Activated naive CD8-positive, alpha-beta T cell treated with anti-CD3 and anti-CD28 coated beads, Interleukin-2, amount 50 U/mL, for 24 hours (primary cell): ENCODE results near the gene THADA.

Source experiments
- ATAC-seq: fragments of 150-1000 bp; cut with Tn5 transposase; one replicate; pipeline ENCODE4 v1.10.0; 2021
- DNase-seq: peaks from one replicate; pipeline ENCODE4 v3.0.0; 2021
- H3K27ac Mint-ChIP-seq: one replicate; pipeline ENCODE4 v1.8.0; 2021; ENCODE audit warnings: mild to moderate bottlenecking, mixed read lengths
- H3K27me3 Mint-ChIP-seq: one replicate; pipeline ENCODE4 v1.8.0; 2021; ENCODE audit warnings: mixed read lengths
- H3K36me3 Mint-ChIP-seq: one replicate; pipeline ENCODE4 v1.8.0; 2021; ENCODE audit warnings: low read depth, mixed read lengths
- H3K4me1 Mint-ChIP-seq: one replicate; pipeline ENCODE4 v1.8.0; 2021; ENCODE audit warnings: mixed read lengths
- H3K4me3 Mint-ChIP-seq: one replicate; pipeline ENCODE4 v1.8.0; 2021; ENCODE audit warnings: mild to moderate bottlenecking, moderate library complexity, mixed read lengths
- H3K9me3 Mint-ChIP-seq: one replicate; pipeline ENCODE4 v1.8.0; 2021; ENCODE audit warnings: mixed read lengths

THADA gene

GRCh38 chr2:43262951-43263350 lies 332.9 kb downstream of the THADA start:
- peaks cover 11% of the 10 kb centered on the region for H3K36me3 Mint-ChIP-seq
- no peak overlapping the region for H3K27ac Mint-ChIP-seq
- H3K27me3 Mint-ChIP-seq = no peaks in the 10 kb centered on the region
- H3K4me3 Mint-ChIP-seq = no peak overlapping the region
- no peaks in the 10 kb centered on the region for H3K4me1 Mint-ChIP-seq
- ATAC-seq = no peak
- DNase-seq = no peak
- no peaks in the 10 kb centered on the region for H3K9me3 Mint-ChIP-seq

GRCh38 chr2:43262239-43262638 lies 333.6 kb downstream of the THADA start:
- Mint-ChIP-seq H3K4me1 (no peaks in the 10 kb centered on the region), H3K4me3 (no peak overlapping the region), H3K36me3 (peaks cover 14% of the 10 kb centered on the region), H3K9me3 (no peaks in the 10 kb centered on the region), H3K27me3 (no peaks in the 10 kb centered on the region), H3K27ac (no peak overlapping the region)
- DNase-seq = no peak
- no peak for ATAC-seq

DNA sequence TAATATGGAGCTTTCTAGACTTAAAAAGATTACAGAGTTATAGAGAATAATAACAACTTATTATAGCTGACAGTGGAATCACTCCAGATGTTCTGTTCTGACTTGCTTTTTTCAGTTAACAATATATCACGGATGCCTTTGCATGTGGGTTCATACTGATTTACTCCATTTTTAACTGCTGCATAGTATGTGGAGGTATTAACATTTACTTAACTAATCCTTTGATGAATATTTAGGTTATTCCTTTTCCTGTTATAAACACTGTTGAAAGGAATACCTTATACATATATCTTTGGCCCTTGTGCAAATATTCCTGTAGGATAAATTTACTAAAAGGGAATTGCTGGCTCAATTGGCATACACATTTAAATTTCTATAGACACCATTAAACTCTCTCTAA lies 336.3 kb downstream of the THADA start:
- Mint-ChIP-seq H3K27ac (no peak overlapping the region), H3K9me3 (no peaks in the 10 kb centered on the region), H3K27me3 (no peaks in the 10 kb centered on the region), H3K4me1 (no peaks in the 10 kb centered on the region), H3K4me3 (no peak overlapping the region), H3K36me3 (peaks cover 12% of the 10 kb centered on the region)
- ATAC-seq (no peak), DNase-seq (no peak)

DNA sequence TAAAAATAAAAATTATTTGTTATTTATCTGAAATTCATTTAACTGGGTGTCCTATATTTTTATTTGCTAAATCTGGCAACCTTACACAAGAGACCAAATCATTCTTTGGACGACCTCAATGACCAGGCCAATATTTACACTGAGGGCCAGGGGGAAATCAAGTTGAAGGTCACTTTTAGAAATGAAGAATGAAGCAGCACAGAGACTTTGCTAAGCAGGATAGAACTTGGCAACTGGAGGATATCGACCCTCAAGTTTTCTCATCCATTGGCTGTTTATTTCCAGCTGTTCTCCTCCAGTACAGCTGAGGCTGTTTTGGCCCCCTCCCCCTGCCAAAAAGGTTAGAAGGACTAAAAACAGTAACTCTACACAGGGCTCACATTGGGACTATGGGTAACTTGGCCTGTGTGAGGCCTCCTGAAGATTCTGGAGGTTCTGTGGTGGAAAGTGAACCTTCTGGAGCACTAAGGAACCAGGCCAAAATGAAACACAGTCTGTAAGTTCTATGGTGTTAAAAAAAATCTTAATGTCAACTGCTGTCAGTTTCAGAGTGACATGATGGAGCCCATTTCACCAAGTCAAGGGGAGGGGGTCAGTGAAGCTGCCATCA lies 337.2 kb downstream of the THADA start:
- Mint-ChIP-seq H3K4me1 (no peaks in the 10 kb centered on the region), H3K36me3 (peaks cover 17% of the 10 kb centered on the region), H3K27ac (no peak overlapping the region), H3K27me3 (no peaks in the 10 kb centered on the region), H3K4me3 (no peak overlapping the region), H3K9me3 (no peaks in the 10 kb centered on the region)
- ATAC-seq (no peak), DNase-seq (no peak)

DNA sequence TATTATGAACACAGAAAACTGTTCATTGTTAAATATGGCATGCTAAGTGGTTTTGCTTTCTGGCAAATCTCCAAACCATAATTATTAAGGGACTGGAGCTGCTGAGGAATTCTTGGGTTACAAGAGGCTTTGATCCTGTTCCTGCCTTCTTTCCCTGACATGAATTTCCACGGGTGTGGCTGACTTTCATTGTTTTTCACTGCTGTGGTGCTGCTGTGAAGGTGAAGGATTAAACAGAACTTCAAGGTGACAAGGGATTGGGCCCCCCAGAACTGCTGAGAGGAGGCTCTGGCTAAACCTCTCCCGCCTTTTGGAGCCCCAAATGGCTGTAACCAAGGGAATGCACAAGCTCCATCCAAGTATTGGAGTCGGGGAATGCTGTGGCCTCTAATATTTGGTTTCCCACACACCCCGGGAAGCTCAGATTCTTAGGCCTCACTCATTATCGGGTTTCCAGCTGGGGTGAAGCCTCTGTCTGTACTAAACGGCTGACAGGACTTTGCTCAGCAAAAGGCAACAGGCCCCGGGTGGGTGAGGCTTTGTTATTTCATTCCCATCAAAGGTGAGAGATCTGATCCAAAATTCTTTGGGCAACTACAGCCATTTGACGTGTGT lies 340.4 kb downstream of the THADA start:
- H3K4me1 Mint-ChIP-seq = no peaks in the 10 kb centered on the region
- H3K27me3 Mint-ChIP-seq = no peaks in the 10 kb centered on the region
- no peak overlapping the region for H3K27ac Mint-ChIP-seq
- H3K4me3 Mint-ChIP-seq = no peak overlapping the region
- ATAC-seq = no peak
- H3K9me3 Mint-ChIP-seq = no peaks in the 10 kb centered on the region
- no peak for DNase-seq
- H3K36me3 Mint-ChIP-seq = peaks cover 9% of the 10 kb centered on the region

- no peak for DNase-seq
- Mint-ChIP-seq H3K4me1 (no peaks in the 10 kb centered on the region), H3K9me3 (no peaks in the 10 kb centered on the region), H3K27ac (no peak overlapping the region), H3K4me3 (no peak overlapping the region), H3K27me3 (no peaks in the 10 kb centered on the region), H3K36me3 (peaks cover 9% of the 10 kb centered on the region)
- ATAC-seq = no peak
Measured at GRCh38 chr2:43254331-43254730, 341.5 kb downstream of the THADA start.

DNA sequence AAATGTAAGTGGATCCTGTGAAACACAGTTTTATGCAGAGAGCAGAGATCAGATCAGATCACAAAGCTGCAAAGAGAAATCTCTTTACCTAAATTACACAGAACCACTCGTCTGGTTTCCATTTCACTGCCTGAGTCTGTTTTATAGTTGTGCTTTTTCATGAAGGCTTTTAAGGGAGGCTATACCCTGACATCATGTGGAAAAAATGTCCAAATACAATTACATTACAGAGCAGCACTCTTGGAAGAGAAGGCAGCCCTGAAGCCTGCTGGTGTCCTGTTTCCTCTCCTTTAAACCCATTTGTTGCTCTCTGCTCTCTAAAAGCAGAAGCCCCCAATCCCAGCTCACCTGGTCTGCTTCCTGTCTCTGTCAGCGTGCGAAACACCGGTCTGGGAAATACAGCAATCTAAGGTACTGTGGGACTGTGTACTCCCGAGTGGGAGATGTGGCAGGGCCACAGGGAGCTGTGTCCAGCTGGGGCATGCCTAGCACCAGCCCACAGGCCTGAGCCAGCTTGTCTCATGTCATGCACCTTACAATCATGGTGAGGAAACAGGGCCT lies 344.6 kb downstream of the THADA start:
- ATAC-seq (no peak), DNase-seq (no peak)
- Mint-ChIP-seq H3K4me1 (no peaks in the 10 kb centered on the region), H3K9me3 (no peaks in the 10 kb centered on the region), H3K27ac (no peak overlapping the region), H3K36me3 (peaks cover 8% of the 10 kb centered on the region), H3K4me3 (no peak overlapping the region), H3K27me3 (no peaks in the 10 kb centered on the region)

GRCh38 chr2:43250015-43250414 lies 345.8 kb downstream of the THADA start:
- peaks cover 10% of the 10 kb centered on the region for H3K36me3 Mint-ChIP-seq
- no peak for DNase-seq
- ATAC-seq = no peak
- H3K4me3 Mint-ChIP-seq = no peak overlapping the region
- no peaks in the 10 kb centered on the region for H3K9me3 Mint-ChIP-seq
- no peaks in the 10 kb centered on the region for H3K27me3 Mint-ChIP-seq
- H3K4me1 Mint-ChIP-seq = no peaks in the 10 kb centered on the region
- no peak overlapping the region for H3K27ac Mint-ChIP-seq

DNA sequence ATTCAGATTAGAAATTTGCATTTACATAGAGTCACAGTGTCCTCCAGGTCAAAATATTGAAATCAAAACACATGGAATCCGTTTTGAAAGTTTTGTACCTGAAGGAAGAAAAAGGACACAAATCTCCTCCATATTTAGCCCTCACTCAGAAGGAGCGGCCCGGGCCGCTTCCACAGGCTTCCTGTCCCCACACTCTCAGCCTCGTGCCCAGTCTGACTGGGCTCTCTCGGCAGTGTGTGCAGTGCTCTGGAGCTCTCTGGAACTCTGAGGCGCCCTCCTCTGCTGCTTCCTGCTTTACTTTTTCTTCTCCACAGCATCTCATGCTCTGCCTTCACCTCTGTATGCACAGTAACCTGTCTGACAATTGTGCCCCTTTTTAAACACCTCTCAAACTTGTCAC lies 347.2 kb downstream of the THADA start:
- ATAC-seq (no peak), DNase-seq (no peak)
- H3K27ac Mint-ChIP-seq = no peak overlapping the region
- H3K4me1 Mint-ChIP-seq = no peaks in the 10 kb centered on the region
- H3K9me3 Mint-ChIP-seq = no peaks in the 10 kb centered on the region
- H3K4me3 Mint-ChIP-seq = no peak overlapping the region
- H3K27me3 Mint-ChIP-seq = no peaks in the 10 kb centered on the region
- peaks cover 7% of the 10 kb centered on the region for H3K36me3 Mint-ChIP-seq

DNA sequence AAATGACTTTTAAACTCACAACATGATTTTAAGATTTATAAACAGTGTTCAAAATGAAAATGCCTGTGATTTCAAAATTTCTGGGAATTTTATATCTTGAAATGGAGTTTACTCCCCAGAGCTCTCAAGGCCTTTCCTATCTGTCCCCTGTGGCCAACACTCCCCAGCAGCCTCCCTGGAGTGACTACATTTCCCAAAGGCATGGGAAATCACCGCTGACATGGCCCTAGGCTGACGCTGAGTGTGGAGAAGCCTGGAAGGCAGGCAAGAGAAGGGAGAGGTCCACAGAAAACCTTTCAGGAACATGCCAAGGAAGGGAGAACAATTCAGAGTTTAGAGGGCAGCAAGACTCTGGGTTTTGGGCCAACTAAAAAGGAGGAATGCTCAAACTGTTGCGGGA lies 349.2 kb downstream of the THADA start:
- Mint-ChIP-seq H3K36me3 (peaks cover 7% of the 10 kb centered on the region), H3K27ac (no peak overlapping the region)
- no peak for DNase-seq

GRCh38 chr2:43241558-43241957 lies 354.3 kb downstream of the THADA start:
- no peak overlapping the region for H3K4me3 Mint-ChIP-seq
- peaks cover 15% of the 10 kb centered on the region for H3K4me1 Mint-ChIP-seq
- no peak for ATAC-seq

More for the DNA sequence above, 349.2 kb downstream of the THADA start:
- no peaks in the 10 kb centered on the region for H3K9me3 Mint-ChIP-seq
- H3K4me1 Mint-ChIP-seq = no peaks in the 10 kb centered on the region
- H3K27me3 Mint-ChIP-seq = no peaks in the 10 kb centered on the region
- no peak for ATAC-seq
- H3K4me3 Mint-ChIP-seq = no peak overlapping the region

DNA sequence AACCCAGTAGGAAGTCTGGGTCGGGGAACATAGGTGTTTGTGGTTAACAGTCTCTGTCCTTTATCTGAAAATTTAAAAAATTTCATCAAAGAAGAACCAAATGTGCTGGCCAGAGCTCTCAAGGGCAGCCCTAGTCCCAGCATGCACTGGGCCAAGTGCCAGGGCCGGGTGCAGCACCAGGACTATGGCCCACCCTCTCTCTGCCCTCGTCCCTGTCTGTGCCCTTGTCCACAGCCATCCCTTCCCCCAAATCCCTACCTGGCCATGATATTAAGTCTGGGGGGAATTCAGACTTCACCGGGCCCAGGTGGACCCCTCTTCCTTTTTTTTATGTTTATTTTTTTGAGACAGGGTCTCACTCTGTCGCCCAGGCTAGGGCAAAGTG lies 355.1 kb downstream of the THADA start:
- H3K36me3 Mint-ChIP-seq = peaks cover 7% of the 10 kb centered on the region
- H3K27ac Mint-ChIP-seq = no peak overlapping the region
- ATAC-seq (no peak), DNase-seq (no peak)
- no peaks in the 10 kb centered on the region for H3K9me3 Mint-ChIP-seq
- H3K27me3 Mint-ChIP-seq = no peaks in the 10 kb centered on the region
- peaks cover 15% of the 10 kb centered on the region for H3K4me1 Mint-ChIP-seq
- no peak overlapping the region for H3K4me3 Mint-ChIP-seq

More at GRCh38 chr2:43241558-43241957, 354.3 kb downstream of the THADA start:
- DNase-seq = no peak
- no peaks in the 10 kb centered on the region for H3K9me3 Mint-ChIP-seq
- H3K27ac Mint-ChIP-seq = no peak overlapping the region
- H3K36me3 Mint-ChIP-seq = peaks cover 7% of the 10 kb centered on the region
- no peaks in the 10 kb centered on the region for H3K27me3 Mint-ChIP-seq

DNA sequence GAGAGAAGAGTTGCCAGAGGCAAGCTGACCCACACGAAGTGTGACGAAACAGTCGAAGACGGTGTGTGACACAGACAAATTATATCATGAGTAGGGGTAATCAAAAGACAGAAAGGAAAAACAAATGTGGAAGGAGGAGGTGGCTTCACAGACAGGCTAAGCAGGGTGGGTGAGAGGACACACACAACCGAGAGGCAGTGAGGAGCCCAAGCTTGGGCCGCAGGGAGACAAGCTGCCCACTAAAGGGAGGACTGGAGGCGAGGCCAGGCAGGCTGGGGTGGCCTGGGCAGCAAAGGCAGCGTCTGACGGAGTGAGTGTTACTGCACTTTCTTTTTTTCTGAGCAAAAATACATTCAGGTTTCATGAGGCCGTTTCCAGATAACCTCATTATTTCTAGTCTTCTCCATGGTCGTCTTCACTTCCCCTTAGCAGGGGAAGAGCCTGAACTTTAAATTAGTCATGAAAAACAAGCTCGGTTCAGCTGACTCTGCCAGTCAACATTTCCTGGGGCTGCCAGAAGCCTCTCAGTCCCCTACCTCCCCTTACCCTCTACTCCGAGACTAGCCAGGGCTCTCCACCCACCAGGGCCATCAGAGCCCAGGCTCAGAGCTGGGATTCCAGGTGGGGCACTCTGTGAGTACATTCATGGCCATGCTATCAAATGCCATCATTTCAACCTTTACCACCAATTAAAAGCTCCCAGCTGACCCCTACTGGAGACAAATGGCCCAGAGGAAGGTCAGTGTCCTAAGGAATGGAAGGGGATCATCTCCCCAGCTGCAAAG lies 355.7 kb downstream of the THADA start:
- H3K36me3 Mint-ChIP-seq = peaks cover 5% of the 10 kb centered on the region
- ATAC-seq = peak; percentile 27

GRCh38 chr2:43238813-43239212 lies 357.0 kb downstream of the THADA start:
- Mint-ChIP-seq H3K27me3 (no peaks in the 10 kb centered on the region), H3K36me3 (peaks cover 2% of the 10 kb centered on the region), H3K27ac (no peak overlapping the region), H3K4me1 (peaks cover 17% of the 10 kb centered on the region), H3K4me3 (no peak overlapping the region), H3K9me3 (no peaks in the 10 kb centered on the region)
- DNase-seq (no peak), ATAC-seq (no peak)

More for the DNA sequence above, 355.7 kb downstream of the THADA start:
- H3K27ac Mint-ChIP-seq = peak overlapping the region; percentile 3
- no peaks in the 10 kb centered on the region for H3K9me3 Mint-ChIP-seq
- no peak for DNase-seq
- no peaks in the 10 kb centered on the region for H3K27me3 Mint-ChIP-seq
- no peak overlapping the region for H3K4me3 Mint-ChIP-seq
- H3K4me1 Mint-ChIP-seq = peaks cover 15% of the 10 kb centered on the region

GRCh38 chr2:43238176-43238575 lies 357.7 kb downstream of the THADA start:
- peaks cover 20% of the 10 kb centered on the region for H3K4me1 Mint-ChIP-seq
- DNase-seq = no peak
- H3K4me3 Mint-ChIP-seq = no peak overlapping the region
- H3K27ac Mint-ChIP-seq = peak overlapping the region; percentile 11
- no peaks in the 10 kb centered on the region for H3K9me3 Mint-ChIP-seq
- peaks cover 2% of the 10 kb centered on the region for H3K36me3 Mint-ChIP-seq
- ATAC-seq = no peak
- H3K27me3 Mint-ChIP-seq = no peaks in the 10 kb centered on the region
